HepG2 (cell line): Measurements from ENCODE around the gene MREG. TPM values are rescaled to one million over a fixed set of nuclear protein-coding genes. Genes with fewer than 3 reads are reported as not detected.

ENCODE experiments used
- ATAC-seq: fragments of 200-7000 bp; cut with Tn5 transposase; 3 replicates; pipeline ENCODE4 v1.9.1; 2020; ENCODE audit warnings: mild to moderate bottlenecking, moderate library complexity
- BruUV-seq: library from RNA; stranded (reverse); fragments of 400-500 nt; replicated peaks from 2 replicates; lab custom pipeline; 2021; lab: Mats Ljungman, UMichigan
- CTCF ChIA-PET: fragments of 300-600 bp; formaldehyde crosslinking; extraction: SDS; loops from one replicate; lab custom pipeline; 2021; ENCODE audit warnings: low total read pairs, inconsistent platforms, low intra/inter-chr PET ratio; lab: Yijun Ruan, JAX
- POLR2A ChIA-PET: fragments of 350-600 bp; sonication (Branson Sonifier 250); formaldehyde crosslinking; loops from one replicate; lab custom pipeline; 2020; ENCODE audit warnings: antibody characterized with exemption, inconsistent platforms; lab: Yijun Ruan, JAX
- DNase-seq: peaks from one replicate; pipeline ENCODE4 v3.0.0-alpha.2; 2015; ENCODE audit warnings: low spot score
- FAIRE-seq: peaks from 3 replicates; lab custom pipeline; 2011; peaks lifted over from hg19 to GRCh38; lab: Jason Lieb, UNC
- H2AFZ ChIP-seq: one replicate; pipeline ENCODE4 v1.6.1; 2011; ENCODE audit warnings: low read length, inconsistent platforms
- H3K27ac ChIP-seq: fragments of 300-600 bp; 3 replicates; pipeline ENCODE4 v1.8.0; 2011; ENCODE audit warnings: mixed run types, mild to moderate bottlenecking, mixed read lengths, low read length, inconsistent platforms; ENCODE audit not compliant: insufficient read depth; ENCODE audit errors: extremely low read length
- H3K27me3 ChIP-seq, 2 experiments: fragments of 200-600 bp in 1 of 2; 2 replicates in 1 of 2; 3 replicates in 1 of 2; pipeline versions ENCODE4 v1.6.0 to v1.8.0; 2011; ENCODE audit warnings: low read length in 2 of 2, mild to moderate bottlenecking in 2 of 2, moderate library complexity in 2 of 2, inconsistent platforms in 1 of 2; ENCODE audit not compliant: insufficient read depth in 2 of 2, control insufficient read depth in 1 of 2
- H3K36me3 ChIP-seq, 2 experiments: fragments of 200-600 bp in 1 of 2; replicated peaks in 1 of 2; 2 replicates in 1 of 2; 3 replicates in 1 of 2; pipeline versions ENCODE4 v1.5.1 to v1.8.0; 2011; ENCODE audit warnings: low read length in 2 of 2, inconsistent platforms in 1 of 2; ENCODE audit not compliant: insufficient read depth in 2 of 2, control insufficient read depth in 1 of 2
- H3K4me1 ChIP-seq: 2 replicates; pipeline ENCODE4 v1.5.1; 2012; ENCODE audit warnings: low read length, inconsistent platforms; ENCODE audit not compliant: insufficient read depth
- H3K4me2 ChIP-seq: 2 replicates; pipeline ENCODE4 v1.6.0; 2011; ENCODE audit warnings: low read depth, low read length, inconsistent platforms
- H3K4me3 ChIP-seq, 3 experiments: fragments of 200-600 bp in 1 of 3; sonication (generic), shearing (Covaris generic) in 1 of 3; replicated peaks in 1 of 3; 2 replicates each; pipeline ENCODE4 v1.5.1; 2011 to 2016; ENCODE audit warnings: low read length in 3 of 3, inconsistent platforms in 2 of 3, low read depth in 2 of 3, mild to moderate bottlenecking in 2 of 3, control low read depth in 1 of 3, mixed read lengths in 1 of 3; ENCODE audit not compliant: insufficient read depth in 1 of 3
- H3K79me2 ChIP-seq: one replicate; pipeline ENCODE4 v1.6.1; 2011; ENCODE audit warnings: low read length, inconsistent platforms; ENCODE audit not compliant: insufficient read depth
- H3K9ac ChIP-seq: 2 replicates; pipeline ENCODE4 v1.6.0; 2011; ENCODE audit warnings: mild to moderate bottlenecking, low read depth, low read length, inconsistent platforms; ENCODE audit not compliant: insufficient read depth
- H3K9me3 ChIP-seq: 2 replicates; pipeline ENCODE4 v1.5.1; 2012; ENCODE audit warnings: mild to moderate bottlenecking, low read length
- H4K20me1 ChIP-seq: 2 replicates; pipeline ENCODE4 v1.6.0; 2011; ENCODE audit warnings: inconsistent platforms, mild to moderate bottlenecking, low read length, moderate library complexity; ENCODE audit not compliant: insufficient read depth
- ATF6 ChIP-seq: sonication (generic); formaldehyde crosslinking; conservative IDR thresholded peaks from 2 replicates; pipeline ENCODE4 v1.4.0; 2020; ENCODE audit warnings: missing genetic modification reagents
- ELF3 ChIP-seq: IDR thresholded peaks from 2 replicates; pipeline ENCODE4 v1.6.1; 2016; ENCODE audit warnings: missing genetic modification reagents, missing compliant biosample characterization
- JARID2 ChIP-seq: sonication (generic); formaldehyde crosslinking; IDR thresholded peaks from 2 replicates; pipeline ENCODE4 v1.8.1; 2023; ENCODE audit warnings: missing genetic modification reagents, inconsistent platforms; ENCODE audit not compliant: insufficient replicate concordance
- MAFG ChIP-seq: sonication (generic); formaldehyde crosslinking; IDR thresholded peaks from 2 replicates; pipeline ENCODE4 v1.5.1; 2020; ENCODE audit warnings: mild to moderate bottlenecking, missing genetic modification reagents
- MTA3 ChIP-seq: sonication (generic); formaldehyde crosslinking; IDR thresholded peaks from 2 replicates; pipeline ENCODE4 v1.4.0; 2020; ENCODE audit warnings: missing genetic modification reagents
- PITX1 ChIP-seq: sonication (generic); formaldehyde crosslinking; IDR thresholded peaks from 2 replicates; pipeline ENCODE4 v1.5.1; 2020; ENCODE audit warnings: mild to moderate bottlenecking, missing genetic modification reagents
- REXO4 ChIP-seq: sonication (generic); formaldehyde crosslinking; IDR thresholded peaks from 2 replicates; pipeline ENCODE4 v1.8.0; 2022; ENCODE audit warnings: missing genetic modification reagents, mild to moderate bottlenecking, borderline replicate concordance
- TBL1XR1 ChIP-seq: fragments of 150-350 bp; IDR thresholded peaks from 2 replicates; pipeline ENCODE4 v1.6.1; 2014; ENCODE audit warnings: borderline replicate concordance, low read length; ENCODE audit not compliant: partially characterized antibody
- U2AF2 ChIP-seq: fragments of 200-400 bp; formaldehyde crosslinking; IDR thresholded peaks from 2 replicates; pipeline ENCODE4 v1.6.1; 2017; ENCODE audit warnings: low read depth, mild to moderate bottlenecking, low read length
- ZBTB21 ChIP-seq: sonication (generic); formaldehyde crosslinking; IDR thresholded peaks from 2 replicates; pipeline ENCODE4 v1.4.0; 2020; ENCODE audit warnings: missing genetic modification reagents
- ZNF12 ChIP-seq: sonication (generic); formaldehyde crosslinking; IDR thresholded peaks from 2 replicates; pipeline ENCODE4 v1.5.0; 2020; ENCODE audit warnings: missing genetic modification reagents
- ZNF264 ChIP-seq: sonication (generic); formaldehyde crosslinking; IDR thresholded peaks from 2 replicates; pipeline ENCODE4 v1.4.0; 2020; ENCODE audit warnings: missing genetic modification reagents
- ZNF543 ChIP-seq: sonication (generic); formaldehyde crosslinking; IDR thresholded peaks from 2 replicates; pipeline ENCODE4 v1.4.0; 2020; ENCODE audit warnings: mild to moderate bottlenecking, missing genetic modification reagents
- ZNF549 ChIP-seq: sonication (generic); formaldehyde crosslinking; IDR thresholded peaks from 2 replicates; pipeline ENCODE4 v1.5.0; 2020; ENCODE audit warnings: missing genetic modification reagents
- ZNF569 ChIP-seq: sonication (generic); formaldehyde crosslinking; IDR thresholded peaks from 2 replicates; pipeline ENCODE4 v1.5.0; 2020; ENCODE audit warnings: mild to moderate bottlenecking, missing genetic modification reagents, moderate library complexity, borderline replicate concordance
- ZNF691 ChIP-seq: sonication (generic); formaldehyde crosslinking; IDR thresholded peaks from 2 replicates; pipeline ENCODE4 v1.4.0; 2020; ENCODE audit warnings: missing genetic modification reagents, low read depth, mild to moderate bottlenecking, borderline replicate concordance
- ZNF746 ChIP-seq: sonication (generic); formaldehyde crosslinking; IDR thresholded peaks from 2 replicates; pipeline ENCODE4 v1.8.0; 2022; ENCODE audit warnings: mild to moderate bottlenecking, missing genetic modification reagents
- ZSCAN25 ChIP-seq: sonication (generic); formaldehyde crosslinking; IDR thresholded peaks from 2 replicates; pipeline ENCODE4 v1.8.0; 2022; ENCODE audit warnings: mild to moderate bottlenecking, missing genetic modification reagents
- WGBS: methylation state at CpG from one replicate; pipeline ENCODE4 v1.1.6; 2017; ENCODE audit warnings: low lambda C conversion rate; 5-methylcytosine and 5-hydroxymethylcytosine counted together
- in situ Hi-C: cut with HindIII; loops from 2 replicates; pipeline ENCODE4 v1.10.0; 2017; ENCODE audit warnings: low pct_unique_long_range_greater_than_20kb; ENCODE audit not compliant: extremely low pct_ligation_motif_present
- intact Hi-C: fragments of 100-400 bp; cut with micrococcal nuclease; formaldehyde crosslinking; loops from one replicate; pipeline ENCODE4 v1.10.0; 2022; ENCODE audit not compliant: unreplicated experiment
- polyA plus RNA-seq, 8 experiments: library from polyadenylated mRNA; depleted of rRNA in 3 of 8; stranded (reverse) in 7 of 8; unstranded in 1 of 8; fragments of >200 nt; fragmentation: Illumina TruSeq in 4 of 8; extraction: Trizol in 4 of 8; gene quantifications; 2 replicates each; pipeline versions ENCODE4 v1.2.1 to v1.2.3, GENCODE V29; 2011 to 2016; ENCODE audit warnings: low read depth in 4 of 8, missing spikeins in 1 of 8, mixed read lengths in 1 of 8; ENCODE audit not compliant: insufficient read depth in 1 of 8
- total RNA-seq, 5 experiments: library from RNA; depleted of rRNA; stranded (reverse); fragments of >200 nt; fragmentation: Illumina TruSeq; extraction: Trizol; gene quantifications; 2 replicates each; pipeline ENCODE4 v1.2.3, GENCODE V29; 2016; ENCODE audit warnings: low read depth in 1 of 5

Gene MREG
- total and polyA plus RNA-seq, 2 of the 13 experiments (the other 11 are each of a cell fraction or from before 2014, with no cell fraction given), result 7.5 to 23.3 TPM

- Histone ChIP-seq H3K4me2 (no peak overlapping the region), H4K20me1 (peaks cover 5% of the 10 kb centered on the region), H2AFZ (no peak overlapping the region), H3K79me2 (no peaks in the 10 kb centered on the region), H3K27ac (no peak overlapping the region), H3K4me1 (no peaks in the 10 kb centered on the region), H3K9me3 (no peaks in the 10 kb centered on the region), H3K9ac (no peak overlapping the region), H3K4me3 (no peak overlapping the region), H3K27me3 (no peaks in the 10 kb centered on the region), H3K36me3 (peaks cover 18 to 62% of the 10 kb centered on the region in 2 experiments)
- FAIRE-seq (no peak), ATAC-seq (no peak), DNase-seq (no peak)
- no TSS peak for BruUV-seq
- intact Hi-C loops, result no loop called here
- CTCF ChIA-PET, result no interaction called here
- POLR2A ChIA-PET, result no interaction called here
- 91% methylated on average over 1 of the region's 1 CpG for WGBS
- TF ChIP-seq MTA3 (CRISPR knock-in tag) (no peak), ELF3 (no peak), U2AF2 (no peak), ATF6 (no peak), ZSCAN25 (CRISPR knock-in tag) (no peak), ZNF12 (CRISPR knock-in tag) (no peak), ZNF549 (CRISPR knock-in tag) (no peak), MAFG (CRISPR knock-in tag) (no peak), ZBTB21 (CRISPR knock-in tag) (no peak), PITX1 (no peak), TBL1XR1 (no peak), ZNF746 (CRISPR knock-in tag) (no peak), JARID2 (CRISPR knock-in tag) (no peak), ZNF569 (CRISPR knock-in tag) (no peak), ZNF264 (CRISPR knock-in tag) (no peak), ZNF691 (CRISPR knock-in tag) (no peak), ZNF543 (no peak), REXO4 (CRISPR knock-in tag) (no peak)
- in situ Hi-C loops, result no loop called here
These were observed 18.8 kb upstream of the MREG start for GRCh38 chr2:216031960-216032689.
